Measurements from ENCODE around the gene LRWD1.
"Not testable (repeated sequence)": the region's sequence is repeated elsewhere in the genome, so short reads cannot be mapped to it uniquely, and the experiment has no call there.

LRWD1 gene

GRCh38 chr7:102496861-102497260 lies 32.1 kb downstream of the LRWD1 start:
- DNase-seq: not testable (repeated sequence)

GRCh38 chr7:102497308-102497707 lies 32.5 kb downstream of the LRWD1 start:
- not testable (repeated sequence) for DNase-seq

- not testable (repeated sequence) for DNase-seq
These were observed 33.5 kb downstream of the LRWD1 start for GRCh38 chr7:102498321-102498720.

GRCh38 chr7:102503141-102503540 lies 38.4 kb downstream of the LRWD1 start:
- not testable (repeated sequence) for DNase-seq

GRCh38 chr7:102505298-102506185 lies 40.8 kb downstream of the LRWD1 start:
- DNase-seq: not testable (repeated sequence)

- DNase-seq: not testable (repeated sequence)
These were observed 42.8 kb downstream of the LRWD1 start for GRCh38 chr7:102507410-102508088.

- not testable (repeated sequence) for DNase-seq
These were observed 45.8 kb downstream of the LRWD1 start for GRCh38 chr7:102510575-102510974.

- DNase-seq: not testable (repeated sequence)
These were observed 47.2 kb downstream of the LRWD1 start for GRCh38 chr7:102511860-102512522.

- peak; percentile 31 for DNase-seq
These were observed 47.9 kb downstream of the LRWD1 start for GRCh38 chr7:102512642-102513221.

- not testable (repeated sequence) for DNase-seq
These were observed 50.3 kb downstream of the LRWD1 start for GRCh38 chr7:102514881-102515721.

GRCh38 chr7:102515889-102516288 lies 51.1 kb downstream of the LRWD1 start:
- not testable (repeated sequence) for DNase-seq

- not testable (repeated sequence) for DNase-seq
These were observed 52.2 kb downstream of the LRWD1 start for GRCh38 chr7:102516951-102517350.

- not testable (repeated sequence) for DNase-seq
These were observed 52.9 kb downstream of the LRWD1 start, which contains the start of gene RASA4B for GRCh38 chr7:102517550-102518147. TSS of gene RASA4B (minus strand) at chr7:102517777. CDS start at chr7:102517710, 67 bp downstream.

GRCh38 chr7:102520797-102521196 lies 56.0 kb downstream of the LRWD1 start:
- not testable (repeated sequence) for DNase-seq
